Inferior parietal cortex (tissue), 1 donor: Measurements from ENCODE around the gene ADGRG3.
"Not testable (repeated sequence)": the region's sequence is repeated elsewhere in the genome, so short reads cannot be mapped to it uniquely, and the experiment has no call there.

Source experiments
- DNase-seq: peaks from one replicate; pipeline ENCODE4 v3.0.0-alpha.2; 2016; ENCODE audit errors: extremely low spot score

Gene ADGRG3

DNA sequence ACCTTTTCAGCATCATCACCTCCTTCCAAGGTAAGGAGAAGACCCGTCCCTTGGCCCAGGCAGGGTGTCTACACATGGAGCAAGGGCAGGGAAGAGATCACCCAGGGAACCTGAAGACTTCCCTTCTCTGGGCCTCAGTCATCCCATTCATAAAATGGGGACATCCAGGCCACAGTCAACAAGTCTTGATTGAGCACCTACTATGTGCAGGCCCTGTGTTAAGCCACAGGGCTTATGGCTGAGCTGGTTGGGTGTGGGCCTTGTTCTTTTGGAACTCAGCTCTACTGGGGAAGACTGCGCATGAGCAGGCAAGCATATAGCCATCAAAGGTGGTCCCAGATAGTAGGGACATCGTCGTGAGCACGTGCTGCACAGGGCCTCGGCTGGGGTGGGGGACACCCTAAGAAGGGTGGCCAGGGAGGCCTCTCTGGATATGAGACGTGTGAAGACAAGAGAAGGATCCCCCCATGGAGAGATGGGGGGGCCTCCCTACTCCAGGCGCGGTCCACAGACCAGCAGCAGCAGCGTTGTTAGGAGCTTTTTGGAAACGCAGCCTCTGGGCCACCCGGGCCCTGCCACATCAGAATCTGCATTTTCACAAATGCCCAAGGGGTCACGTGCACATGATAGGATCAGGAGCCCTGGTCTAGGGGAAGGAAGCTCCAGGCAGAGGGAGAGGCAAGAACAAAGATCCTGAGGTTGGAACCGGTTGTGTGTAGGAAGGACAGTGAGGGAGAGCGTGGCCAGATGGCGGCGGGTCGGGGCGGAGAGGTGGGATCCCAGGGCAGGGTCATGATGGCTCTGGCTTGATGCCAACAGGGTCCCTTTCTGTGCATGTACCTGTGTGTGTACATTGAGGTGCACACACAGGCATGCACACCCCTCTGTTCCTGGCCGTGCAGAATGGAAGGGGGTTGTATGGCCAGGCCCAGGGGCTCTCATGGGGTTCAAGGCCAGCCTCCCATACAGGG lies 5.9 kb upstream of the ADGRG3 start:
- no peak for DNase-seq

- no peak for DNase-seq
These were observed 4.7 kb upstream of the ADGRG3 start for GRCh38 chr16:57663436-57663835.

GRCh38 chr16:57663917-57664661 lies 4.0 kb upstream of the ADGRG3 start:
- DNase-seq, result no peak

DNA sequence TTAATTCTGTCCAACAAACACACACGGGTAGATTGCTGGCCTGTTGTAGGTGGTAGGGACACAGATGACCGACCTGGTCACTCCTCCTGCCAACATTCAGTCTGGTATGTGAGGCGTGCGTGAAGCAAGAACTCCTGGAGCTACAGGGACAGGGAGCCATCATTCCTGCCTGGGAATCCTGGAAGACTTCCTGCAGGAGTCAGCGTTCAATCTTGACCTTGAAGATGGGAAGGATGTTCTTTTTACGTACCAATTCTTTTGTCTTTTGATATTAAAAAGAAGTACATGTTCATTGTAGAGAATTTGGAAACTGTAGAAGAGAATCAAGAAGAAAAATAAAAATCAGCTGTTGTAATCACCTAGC lies 3.5 kb upstream of the ADGRG3 start:
- DNase-seq, result no peak

DNA sequence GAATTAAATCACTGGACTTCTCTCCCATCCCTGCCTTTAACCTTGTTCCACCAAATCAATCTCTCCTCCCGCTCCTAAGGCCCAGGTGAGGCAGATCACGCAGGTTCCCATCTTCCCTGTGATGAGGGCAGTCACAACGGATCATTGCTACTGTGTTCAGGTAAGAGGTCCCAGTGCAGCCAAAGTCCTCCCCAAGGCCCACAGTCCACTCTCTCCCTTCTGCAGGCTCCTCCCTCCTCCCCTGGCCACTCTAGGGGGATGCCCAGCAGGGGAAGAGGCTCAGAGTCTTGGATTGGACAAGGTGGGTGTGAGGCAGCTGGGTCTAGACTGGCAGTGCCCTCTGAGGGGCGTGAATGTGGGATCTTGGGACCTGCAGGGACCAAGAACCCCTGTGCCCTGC lies 2.6 kb upstream of the ADGRG3 start:
- no peak for DNase-seq

DNA sequence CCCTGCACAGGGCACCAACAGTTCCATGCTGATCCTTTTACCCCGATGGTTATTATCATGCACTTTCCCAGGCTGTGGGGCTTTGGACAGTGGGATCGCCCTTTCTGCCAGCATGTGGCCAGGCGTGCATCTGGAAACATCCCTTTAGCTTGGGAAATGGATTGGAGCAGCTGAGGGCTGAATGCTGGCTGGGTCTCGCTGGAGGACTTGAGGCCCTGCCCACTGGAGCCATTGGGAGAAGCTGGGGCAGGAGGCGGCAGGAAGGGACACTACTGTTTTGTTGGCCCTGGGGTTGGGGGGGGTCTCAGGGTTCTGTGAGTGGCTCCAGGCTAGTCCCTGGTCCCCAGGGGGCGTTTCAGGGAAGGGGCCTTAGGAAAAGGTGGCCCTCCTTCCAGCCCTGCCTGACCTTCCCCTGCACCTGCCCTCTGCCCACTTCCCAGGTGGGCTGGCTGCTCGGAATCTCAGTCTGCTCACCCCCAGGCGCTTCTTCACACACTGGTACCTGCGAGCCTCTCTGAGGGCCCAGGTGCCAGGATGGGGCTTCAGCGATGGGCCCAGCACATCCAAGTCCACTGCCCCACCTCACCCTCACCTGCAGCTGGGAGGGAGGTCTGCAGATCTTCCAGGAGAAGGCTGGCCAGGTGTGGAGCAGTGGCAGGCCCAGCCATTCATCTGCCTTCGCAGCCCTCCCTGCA lies 1.6 kb upstream of the ADGRG3 start:
- DNase-seq, result no peak

- DNase-seq, result no peak
These were observed 1.0 kb upstream of the ADGRG3 start for GRCh38 chr16:57667048-57667525.

GRCh38 chr16:57667526-57668262 lies 412 bp upstream of the ADGRG3 start:
- no peak for DNase-seq

DNA sequence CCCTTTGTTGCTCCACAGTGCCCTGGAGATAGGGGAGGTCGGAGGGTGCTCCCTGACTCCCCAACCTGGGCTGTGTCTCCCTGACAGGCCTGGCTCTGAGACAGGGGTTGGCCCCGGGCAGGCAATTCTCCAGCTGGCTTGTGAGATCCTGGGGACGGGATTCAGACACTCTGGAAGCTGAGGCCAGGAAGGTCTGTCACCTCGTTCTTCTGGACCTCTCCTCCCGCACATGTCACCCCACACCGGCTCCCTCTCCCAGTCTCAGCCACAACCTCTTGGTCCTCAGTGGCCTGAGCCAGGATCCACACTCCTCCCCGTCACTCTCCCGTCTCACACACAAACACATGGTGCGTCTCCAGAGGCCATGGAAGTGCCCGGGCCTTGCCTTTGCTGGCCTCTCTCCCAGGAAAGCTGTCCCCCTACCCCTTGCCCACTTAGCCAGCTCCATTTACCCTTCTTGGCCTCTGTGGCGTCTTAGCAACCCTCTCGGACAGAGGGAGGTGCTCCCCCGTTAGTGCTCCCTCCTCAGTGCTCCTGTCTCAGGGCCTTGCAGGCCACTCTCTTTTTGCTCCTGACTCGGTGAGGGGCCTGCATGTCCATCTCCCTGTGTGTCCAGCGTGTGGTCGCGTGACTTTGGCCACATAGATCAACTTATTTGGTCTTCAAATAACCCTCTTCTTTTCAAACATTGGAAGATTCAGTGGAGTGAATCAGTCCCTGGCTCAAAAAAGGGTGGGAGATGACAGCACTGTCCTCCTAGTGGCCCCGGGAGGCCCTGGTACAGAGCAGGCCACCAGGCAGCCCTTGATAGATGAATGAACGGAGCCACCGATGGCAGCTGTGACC lies 747 bp downstream of the ADGRG3 start:
- DNase-seq, result no peak

DNA sequence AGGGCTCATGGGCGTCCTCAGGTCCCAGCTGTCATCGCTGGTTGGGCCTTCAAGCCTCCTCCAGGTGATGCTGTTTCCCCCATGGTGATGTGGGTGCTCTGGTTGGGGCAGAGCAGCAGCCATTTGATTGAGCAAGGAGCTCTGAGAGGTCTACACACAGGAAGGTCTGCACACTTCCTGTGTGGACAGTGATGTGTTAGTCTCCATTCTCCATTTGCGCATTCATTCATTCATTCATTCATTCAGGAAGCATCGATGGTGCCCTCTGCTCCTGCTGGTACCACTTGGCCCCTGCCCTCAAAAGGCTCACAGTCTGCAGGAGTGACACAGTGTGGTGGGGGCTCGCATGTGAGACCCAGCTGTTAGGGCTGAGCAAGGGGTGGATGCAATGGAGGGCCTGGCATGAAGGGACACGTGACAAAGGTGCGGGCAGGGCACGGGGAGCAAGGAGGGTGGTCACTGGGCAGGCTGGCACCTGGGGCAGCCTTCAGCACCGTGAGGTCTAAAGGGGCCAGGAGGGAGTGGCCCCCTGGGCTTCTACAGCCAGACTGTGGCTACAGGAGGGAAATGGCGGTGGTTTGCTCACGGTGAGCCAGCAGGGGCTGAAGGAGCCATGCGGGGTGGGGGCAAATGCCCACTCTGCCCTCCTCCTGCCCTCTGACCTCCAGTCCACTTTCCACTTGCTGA lies 1.5 kb downstream of the ADGRG3 start:
- no peak for DNase-seq

DNA sequence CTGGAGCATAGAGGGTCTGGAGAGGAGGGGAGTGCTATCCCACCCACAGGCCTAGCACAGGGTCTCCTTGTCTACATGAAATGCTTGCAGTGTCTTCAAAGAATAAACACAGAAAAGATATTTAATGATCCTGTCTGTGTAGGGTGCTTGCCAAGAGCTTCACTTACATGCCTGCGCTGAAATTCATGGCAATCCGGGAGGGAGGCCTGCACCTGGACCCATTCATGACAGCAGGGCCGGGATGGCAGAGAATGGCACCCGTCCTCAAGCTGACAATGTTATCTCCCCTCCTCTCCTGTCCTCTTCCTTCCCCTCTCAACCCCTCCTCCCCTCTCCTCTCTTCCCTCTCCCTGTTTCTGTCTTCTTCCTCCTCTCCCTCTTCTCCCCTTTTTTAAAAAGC lies 2.1 kb downstream of the ADGRG3 start:
- no peak for DNase-seq

DNA sequence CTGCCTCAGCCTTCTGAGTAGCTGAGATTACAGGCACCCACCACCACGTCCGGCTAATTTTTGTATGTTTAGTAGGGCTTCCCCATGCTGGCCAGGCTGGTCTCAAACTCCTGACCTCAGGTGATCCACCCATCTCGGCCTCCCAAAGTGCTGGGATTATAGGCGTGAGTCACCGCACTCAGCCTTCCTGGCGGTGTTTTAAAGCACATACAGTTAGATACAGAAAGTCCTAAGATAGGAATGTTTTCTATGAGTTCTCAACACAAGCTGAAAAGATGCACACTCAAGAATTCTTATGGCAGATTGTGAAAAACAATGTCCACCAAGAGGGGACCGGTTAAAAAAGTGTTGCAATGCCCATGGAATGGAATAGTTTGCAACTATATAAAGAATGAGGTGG lies 3.3 kb downstream of the ADGRG3 start:
- not testable (repeated sequence) for DNase-seq

- no peak for DNase-seq
These were observed 4.3 kb downstream of the ADGRG3 start for GRCh38 chr16:57672416-57672815.

DNA sequence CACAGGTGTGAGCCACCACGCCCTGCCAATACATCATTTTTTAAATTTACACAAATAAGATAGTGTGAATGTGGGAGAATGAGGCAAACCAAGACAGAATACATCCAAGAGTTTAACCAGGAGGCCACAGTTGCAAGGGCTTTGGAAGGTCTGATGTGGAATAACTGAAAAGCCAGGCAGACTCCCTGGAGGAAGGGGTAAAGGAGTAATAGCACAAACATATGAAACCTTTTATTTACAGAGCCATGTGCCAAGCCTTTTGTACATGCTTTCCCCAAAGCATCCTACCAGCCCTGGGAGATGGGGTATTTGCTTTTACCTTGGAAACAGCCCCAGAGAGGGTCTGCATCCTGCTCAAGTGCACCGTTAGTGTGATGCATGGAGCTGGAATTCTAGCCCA lies 4.7 kb downstream of the ADGRG3 start:
- no peak for DNase-seq

DNA sequence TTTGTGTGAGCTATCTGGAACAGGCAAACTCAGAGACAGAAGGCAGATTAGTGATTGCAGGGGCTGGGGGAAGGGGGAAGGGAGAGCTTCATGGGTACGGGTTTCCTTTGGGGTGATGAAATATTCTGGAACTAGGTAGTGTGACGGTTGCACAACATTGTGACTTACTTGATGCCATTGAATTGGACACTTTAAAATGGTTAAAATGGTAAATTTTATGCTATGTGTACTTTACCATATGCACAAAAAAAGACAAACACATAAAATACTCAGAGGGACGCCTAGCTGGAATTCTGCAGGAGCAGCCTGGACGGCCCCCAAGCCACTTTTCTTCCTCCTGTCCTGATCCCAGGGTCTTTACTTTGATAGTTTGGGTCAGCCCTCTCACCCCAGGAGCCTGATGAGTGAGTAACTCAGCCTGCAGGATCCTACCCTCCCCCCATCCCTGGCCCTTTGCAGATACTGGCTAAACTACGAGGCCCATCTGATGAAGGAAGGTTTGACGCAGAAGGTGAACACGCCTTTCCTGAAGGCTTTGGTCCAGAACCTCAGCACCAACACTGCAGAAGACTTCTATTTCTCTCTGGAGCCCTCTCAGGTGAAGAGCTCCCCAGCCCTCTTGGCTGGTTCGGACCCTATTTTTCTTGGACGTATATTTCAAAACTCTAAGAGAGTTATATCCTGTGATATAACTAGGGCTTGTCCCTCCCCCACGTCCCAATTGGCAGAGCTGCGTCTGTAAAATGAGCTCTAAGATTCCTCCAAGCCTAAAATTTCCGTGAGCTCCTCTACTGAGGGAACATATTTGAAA lies 7.8 kb downstream of the ADGRG3 start:
- no peak for DNase-seq

- DNase-seq, result no peak
These were observed 8.5 kb downstream of the ADGRG3 start for GRCh38 chr16:57676553-57677085.

DNA sequence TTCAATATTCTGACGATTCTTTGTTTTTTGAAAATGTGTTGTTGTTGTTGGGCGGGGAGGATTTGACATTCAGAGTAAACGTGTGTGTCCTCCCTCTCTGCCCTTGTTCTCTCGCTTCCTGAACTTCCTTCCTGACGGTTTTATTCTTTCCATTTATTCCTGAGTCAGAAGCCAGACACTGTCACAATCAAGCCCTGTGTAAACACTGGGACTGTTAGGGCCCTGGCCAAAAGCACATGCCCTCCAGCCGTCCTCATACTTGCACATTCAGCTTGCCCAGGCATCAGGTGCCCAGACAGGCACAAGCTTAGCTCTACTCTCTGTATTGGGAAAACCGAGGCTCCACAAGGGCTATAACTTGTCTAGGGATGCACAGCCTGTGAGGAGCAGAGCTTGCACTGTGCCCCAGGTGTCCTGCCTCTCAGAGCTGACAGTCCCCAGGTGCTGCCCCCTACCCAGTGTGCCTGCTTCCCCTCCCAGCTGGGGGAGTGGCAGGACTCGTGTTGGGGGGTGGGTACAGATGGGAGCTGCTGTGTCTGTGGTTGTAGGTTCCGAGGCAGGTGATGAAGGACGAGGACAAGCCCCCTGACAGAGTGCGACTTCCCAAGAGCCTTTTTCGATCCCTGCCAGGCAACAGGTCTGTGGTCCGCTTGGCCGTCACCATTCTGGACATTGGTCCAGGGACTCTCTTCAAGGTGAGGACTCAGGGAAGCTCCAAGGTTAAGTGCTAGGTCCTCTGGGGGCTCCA lies 9.7 kb downstream of the ADGRG3 start:
- DNase-seq, result no peak

GRCh38 chr16:57679016-57679415 lies 10.9 kb downstream of the ADGRG3 start:
- DNase-seq, result no peak
